NCI-H146 treated with DMSO at 0.1 percent for 48 hours (cell line): ENCODE data around the gene TLE1.
A peak's percentile ranks its signal among the peaks of the same experiment; 100 is the strongest.
"Not testable (repeated sequence)": the region's sequence is repeated elsewhere in the genome, so short reads cannot be mapped to it uniquely, and the experiment has no call there.

ENCODE experiments used
- DNase-seq: peaks from one replicate; lab custom pipeline; 2025; ENCODE audit not compliant: unreplicated experiment; lab: John Stamatoyannopoulos, UW

Gene TLE1

DNA sequence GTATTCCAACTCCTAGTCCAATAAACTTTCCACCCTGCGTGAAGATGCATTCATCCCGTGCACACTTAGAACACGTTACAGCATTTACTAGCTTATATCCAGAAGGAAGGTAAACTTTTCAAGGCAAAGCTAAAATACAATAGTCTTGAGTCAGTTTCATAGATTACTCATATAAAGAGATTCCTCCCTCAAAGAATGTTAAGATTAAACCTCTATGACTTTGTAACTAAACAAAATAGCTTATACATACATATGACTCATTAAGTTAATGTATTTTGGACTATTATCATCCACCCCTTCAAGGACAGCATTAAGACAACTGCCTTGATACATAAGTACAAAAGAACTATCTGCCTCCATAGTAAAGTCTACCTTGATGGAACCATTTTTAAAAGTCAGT is 36.1 kb downstream of the TLE1 start:
- no peak for DNase-seq

GRCh38 chr9:81652058-81652687 is 37.2 kb downstream of the TLE1 start:
- DNase-seq, result no peak

GRCh38 chr9:81650586-81651515 is 38.5 kb downstream of the TLE1 start:
- no peak for DNase-seq

DNA sequence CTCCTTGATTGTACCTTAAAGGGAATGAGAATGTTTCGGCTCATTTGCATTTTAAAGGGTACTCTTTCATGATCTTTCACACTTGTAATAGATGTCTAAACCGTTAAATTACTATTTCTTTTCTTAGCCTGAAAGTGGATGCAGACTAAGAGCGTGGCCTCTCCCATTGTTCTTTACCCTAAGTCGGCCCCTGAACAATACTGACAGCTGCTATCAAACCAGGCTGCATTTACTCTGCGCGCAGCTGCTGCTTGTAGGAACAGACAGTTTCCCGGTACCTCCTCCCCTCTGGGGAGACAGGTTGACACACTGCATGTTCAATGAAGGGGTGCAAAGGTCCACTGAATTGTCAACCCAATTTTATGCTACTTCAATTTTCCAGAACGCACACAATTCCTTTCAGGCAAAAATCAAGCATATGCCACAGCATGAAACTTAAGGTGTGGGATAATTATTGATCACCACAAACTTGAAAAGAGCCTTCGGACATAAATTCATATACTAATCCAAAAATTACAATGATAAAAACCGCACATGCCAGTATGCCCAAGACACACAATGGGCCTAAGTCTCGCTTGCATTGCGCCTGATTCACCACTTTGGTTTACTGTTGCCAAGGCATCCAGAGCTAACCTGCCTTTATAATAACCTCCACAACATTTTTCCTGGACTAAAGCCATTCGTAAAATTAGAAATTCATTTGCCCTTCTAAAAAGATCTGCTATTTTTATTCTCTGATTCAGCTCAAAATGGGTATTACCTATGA is 39.7 kb downstream of the TLE1 start:
- DNase-seq, result peak; percentile 9

DNA sequence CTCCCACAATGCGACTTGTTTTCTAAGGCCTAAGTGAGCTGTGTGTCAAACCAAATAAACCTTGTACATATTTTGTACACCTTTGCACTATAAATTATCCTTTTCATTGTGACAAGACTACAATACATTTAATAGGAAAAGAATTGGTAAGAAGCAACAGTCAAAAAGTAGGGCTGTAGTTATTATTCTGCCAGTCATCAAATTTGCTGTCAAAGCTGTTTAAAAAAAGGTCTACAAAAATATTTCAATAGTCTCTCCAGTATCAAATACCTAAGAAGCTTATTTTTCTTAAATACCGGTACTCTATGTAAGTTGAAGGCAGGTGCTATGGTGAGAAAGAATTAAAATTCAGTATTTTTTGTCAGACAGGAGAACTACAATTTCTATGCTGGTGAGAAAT is 40.5 kb downstream of the TLE1 start:
- DNase-seq, result no peak

DNA sequence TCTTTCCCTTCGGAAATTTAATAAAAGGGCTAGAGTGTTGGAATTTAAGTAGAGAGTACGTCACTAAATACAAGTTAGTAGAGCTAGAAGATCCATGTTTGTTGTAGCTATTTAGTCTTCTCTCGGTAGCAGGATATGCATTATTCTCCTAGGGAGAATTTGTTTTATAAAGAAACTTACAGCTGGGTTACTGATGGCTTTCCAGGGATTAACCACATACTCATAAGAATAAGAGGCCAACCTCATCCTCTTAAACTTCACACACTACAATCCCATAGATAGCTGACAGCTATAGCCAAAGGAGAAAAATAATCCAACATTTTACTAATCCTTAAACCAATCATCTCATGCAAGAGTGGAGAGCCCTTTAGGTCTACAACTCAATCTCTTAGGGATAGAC is 43.0 kb downstream of the TLE1 start:
- DNase-seq, result no peak

DNA sequence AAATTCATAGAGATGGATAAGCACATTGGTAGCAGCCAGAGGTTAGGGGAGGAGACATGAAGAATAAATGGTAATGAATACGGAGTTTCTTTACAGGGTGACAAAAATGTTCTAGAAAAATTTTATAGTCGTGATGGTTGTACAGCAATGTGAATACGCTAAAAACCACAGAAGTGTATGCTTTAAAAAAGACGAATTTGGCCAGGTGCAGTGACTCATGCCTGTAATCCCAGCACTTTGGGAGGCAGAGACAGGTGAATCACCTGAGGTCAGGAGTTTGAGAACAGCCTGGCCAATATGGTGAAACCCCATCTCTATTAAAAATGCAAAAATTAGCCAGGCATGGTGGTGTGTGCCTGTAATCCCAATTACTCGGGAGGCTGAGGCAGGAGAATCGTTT is 44.8 kb downstream of the TLE1 start:
- DNase-seq, result not testable (repeated sequence)

DNA sequence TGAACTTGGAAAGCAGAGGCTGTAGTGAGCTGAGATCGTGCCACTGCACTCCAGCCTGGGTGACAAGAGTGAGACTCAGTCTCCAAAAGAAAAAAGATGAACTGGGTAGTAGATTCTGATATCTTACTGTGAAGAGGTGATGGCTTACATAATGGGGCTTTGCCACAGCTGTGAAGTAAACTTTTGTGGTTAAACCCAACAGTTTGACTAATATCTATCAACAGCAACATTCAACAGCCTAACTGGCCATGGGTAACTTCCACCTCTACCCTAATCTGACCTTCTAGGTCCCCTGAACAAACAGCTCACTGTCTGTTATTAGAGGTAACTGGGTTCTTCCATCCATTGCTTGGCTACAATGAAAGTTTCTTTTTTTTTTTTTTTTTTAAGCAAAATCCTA is 52.1 kb downstream of the TLE1 start:
- DNase-seq, result no peak

- DNase-seq, result no peak
Observed at GRCh38 chr9:81636255-81636599, 53.1 kb downstream of the TLE1 start.

DNA sequence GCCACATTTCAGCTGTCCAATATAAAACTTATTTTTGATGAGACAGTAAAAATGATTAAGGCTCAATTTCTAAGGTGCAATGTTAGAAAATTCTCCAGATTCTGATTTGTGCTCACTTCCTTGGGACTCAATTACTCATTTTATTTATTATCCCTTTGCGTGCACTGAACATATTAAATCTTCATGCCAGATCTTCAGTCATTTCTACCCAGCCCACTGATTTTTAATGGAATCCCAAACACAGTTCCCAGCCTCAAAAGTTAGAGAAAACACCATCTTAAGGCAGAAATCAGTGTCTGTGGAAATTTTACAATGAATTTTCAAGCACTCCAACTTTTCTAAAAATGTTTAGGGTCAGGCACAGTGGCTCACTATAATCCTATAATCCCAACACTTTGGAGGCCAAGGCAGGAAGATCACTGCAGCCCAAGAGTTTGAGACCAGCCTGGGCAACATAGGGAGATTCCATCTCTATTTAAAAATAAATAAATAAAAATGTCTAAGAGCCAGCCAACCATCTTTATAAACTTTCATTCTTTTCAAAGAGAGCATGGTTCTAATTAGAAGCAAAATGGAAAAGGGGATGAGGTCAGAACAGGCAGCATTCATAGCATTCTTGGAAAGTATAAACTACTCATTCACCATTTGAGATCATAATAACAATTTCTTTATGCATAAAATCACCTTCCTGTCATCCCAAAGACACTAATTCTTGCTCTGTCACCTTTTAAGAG is 53.7 kb downstream of the TLE1 start:
- DNase-seq, result no peak

DNA sequence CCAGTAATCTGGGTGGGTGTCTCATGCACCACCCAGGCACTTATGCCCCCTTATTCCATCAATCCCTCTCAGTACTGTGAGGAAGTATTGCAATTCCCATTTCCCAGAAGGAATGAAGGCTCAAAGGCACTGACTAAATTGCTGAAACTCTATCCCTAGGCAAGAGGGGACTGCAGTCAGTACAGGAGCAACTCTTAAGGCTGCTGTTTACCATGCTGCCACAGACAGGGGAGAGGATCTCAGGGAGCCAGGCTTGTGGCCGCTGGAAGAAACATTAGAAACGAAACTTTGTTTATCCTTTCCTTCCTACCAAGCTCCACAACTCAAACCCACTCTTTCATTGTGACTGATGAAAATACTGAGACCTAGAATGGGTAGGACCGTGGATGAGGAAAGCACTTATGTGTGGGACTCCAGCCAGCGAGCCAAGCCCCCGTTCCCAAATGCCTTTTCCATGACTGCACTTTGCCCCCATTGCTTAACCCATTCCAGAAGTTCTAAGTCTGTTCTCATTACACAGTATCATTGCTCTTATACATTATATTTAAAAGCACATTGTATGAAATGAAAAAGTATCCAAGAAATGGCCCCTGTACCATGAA is 54.3 kb downstream of the TLE1 start:
- no peak for DNase-seq

DNA sequence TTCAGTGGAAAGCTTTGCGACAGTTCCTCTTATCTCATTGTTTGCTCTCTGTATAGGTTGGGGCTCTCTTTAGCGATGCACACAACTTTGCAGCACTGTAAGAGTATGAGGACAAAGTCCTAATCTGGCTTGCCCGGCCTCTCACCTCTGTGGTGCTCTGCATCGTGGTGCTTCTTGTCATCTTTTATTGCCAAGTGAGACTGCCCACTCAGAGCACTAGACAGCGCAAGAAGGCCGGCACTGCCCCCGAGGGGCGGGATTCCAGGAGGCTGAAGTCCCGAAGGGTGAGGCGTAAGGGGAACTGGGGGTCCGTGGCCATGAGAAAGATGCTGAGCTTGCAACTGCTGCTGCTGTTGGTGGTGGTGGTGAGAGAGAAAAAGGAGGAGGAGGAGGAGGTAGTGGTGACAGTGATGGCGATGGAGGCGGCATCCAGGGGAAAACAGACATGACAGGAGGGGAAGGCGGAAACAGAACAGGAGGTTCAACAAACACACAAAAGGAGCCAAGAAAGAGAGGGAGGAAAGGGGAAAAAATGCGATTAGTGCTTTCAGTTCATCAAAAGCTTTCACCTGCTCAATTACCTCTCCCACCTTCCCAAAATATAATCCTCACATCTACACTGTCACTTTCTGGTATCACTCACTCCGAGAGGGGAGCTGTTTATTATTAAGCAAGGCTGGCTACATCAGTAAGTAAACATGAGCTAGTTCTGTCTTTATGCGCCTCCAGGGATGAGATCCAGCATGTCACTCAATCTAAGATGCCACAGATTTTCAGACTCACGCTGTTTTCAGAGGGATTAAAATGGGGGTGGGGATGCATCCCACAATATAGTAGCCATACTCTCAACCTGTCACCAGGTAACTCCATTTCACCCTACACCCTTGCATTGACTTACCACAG is 55.1 kb downstream of the TLE1 start:
- DNase-seq, result no peak

DNA sequence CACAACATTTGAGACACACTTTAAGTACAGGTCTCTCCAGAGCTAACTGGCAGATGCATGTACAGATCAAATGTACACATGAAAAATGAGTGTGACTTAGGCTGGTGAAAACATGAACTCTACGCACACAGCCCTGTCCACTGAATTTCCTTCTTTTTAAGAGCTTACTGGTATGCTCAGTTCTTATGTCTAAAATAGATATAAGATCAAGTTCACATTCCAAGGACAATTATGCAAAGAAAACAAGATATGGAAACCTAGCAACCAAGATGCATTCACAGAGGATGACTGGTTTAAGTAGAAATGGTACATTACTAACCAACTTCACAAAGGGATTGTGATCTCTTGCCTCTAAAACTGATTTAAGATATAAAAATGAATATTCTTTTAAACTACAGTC is 56.7 kb downstream of the TLE1 start:
- DNase-seq, result no peak

DNA sequence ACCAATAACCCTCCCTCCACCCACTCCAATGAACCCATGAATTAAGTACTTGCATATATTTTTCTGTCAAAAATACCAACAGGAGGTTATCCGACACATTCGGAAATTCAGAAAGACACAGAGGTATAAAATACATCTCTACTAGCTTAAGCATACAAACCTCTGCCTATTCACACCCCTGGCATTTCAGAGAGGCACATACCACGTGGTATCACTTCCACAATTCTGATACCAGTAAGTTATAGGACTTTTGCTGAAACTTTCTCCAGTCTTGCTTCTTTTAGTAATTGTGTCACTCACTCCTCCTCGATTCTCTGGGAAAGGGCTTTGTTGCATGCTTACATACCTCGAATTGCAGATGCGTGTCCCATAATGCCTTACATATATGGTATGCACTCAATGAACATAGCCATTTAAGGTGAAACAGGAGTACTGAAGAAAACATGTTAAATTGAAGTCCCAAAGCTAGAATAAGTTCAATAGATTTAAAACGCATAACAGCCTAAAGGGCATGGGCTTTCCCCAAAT is 58.1 kb downstream of the TLE1 start:
- DNase-seq, result no peak

- no peak for DNase-seq
Observed at GRCh38 chr9:81629440-81629839, 59.9 kb downstream of the TLE1 start.

DNA sequence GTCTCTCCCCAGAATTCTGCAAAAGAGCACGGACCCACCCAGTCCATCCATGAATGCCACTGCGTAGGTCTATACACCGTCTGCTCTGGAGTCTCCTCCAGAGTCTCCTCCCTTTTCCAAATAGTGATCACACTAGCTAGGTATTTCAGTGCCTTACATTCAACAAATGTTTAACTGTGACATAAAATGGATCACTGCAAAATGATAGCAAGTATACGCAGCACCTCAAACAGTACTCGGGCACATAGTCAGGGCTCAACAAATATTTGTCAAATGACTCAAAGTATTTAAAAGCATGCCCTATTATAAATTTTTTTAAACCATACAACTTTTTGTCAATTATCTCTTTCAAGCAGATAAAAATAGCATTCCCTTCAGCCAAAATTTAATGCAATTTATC is 60.5 kb downstream of the TLE1 start:
- DNase-seq, result no peak

GRCh38 chr9:81627481-81627880 is 61.9 kb downstream of the TLE1 start:
- DNase-seq, result no peak

- no peak for DNase-seq
Observed at GRCh38 chr9:81626511-81626910, 62.8 kb downstream of the TLE1 start.

DNA sequence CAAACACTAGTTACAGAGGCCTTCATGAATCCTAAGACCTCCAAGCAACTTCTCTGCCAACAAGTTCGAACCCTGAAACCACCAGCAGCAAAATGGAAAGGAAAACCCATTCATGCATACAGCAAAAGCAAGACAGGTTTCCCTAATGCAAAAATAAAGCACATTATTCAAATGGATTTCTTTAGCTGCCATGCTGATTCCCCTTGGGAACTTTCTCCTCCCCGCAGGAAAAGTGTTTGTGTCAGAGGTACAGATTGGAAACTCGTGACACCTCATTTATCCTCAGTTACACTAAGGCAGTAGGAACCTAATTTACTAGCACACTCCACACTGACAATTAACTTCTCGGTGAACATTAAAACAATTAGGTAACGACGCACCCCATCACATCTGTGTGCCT is 63.4 kb downstream of the TLE1 start:
- DNase-seq, result no peak

DNA sequence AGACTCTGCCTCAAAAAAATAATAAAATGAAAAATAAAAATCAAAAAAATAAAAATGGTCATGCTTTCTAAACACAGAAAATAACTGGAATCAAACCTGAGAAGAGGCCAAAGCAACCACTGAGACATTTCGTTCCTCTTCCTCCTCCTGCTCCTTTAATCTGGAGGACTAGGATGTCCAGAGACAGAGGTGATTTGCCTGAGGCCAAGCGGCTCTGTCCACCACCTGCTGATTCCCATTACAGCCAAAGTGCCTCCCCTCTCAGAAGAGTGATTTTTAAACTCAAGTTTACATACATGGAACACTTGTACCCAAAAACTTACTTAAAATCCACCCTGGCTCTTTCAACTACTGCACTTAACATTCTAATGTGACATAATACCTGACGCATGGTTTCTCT is 65.6 kb downstream of the TLE1 start:
- DNase-seq, result no peak
